Measurements from ENCODE around the gene GART.

GART gene

GRCh38 chr21:33568448-33568847 is 26.5 kb upstream of the GART start:
- Histone ChIP-seq H3K9me3 (ENCODE audit: low read length) (no peaks in the 10 kb centered on the region), H3K4me1 (ENCODE audit: insufficient read depth, low read length, severe bottlenecking) (no peaks in the 10 kb centered on the region), H3K79me2 (ENCODE audit: insufficient read depth, low read length) (no peaks in the 10 kb centered on the region; the same call in 1 of the 2 replicates), H3K27ac (ENCODE audit: low read depth, low read length, poor library complexity, severe bottlenecking) (no peak overlapping the region), H3K4me2 (ENCODE audit: low read length) (no peak overlapping the region), H3K4me3 (ENCODE audit: low read depth, low read length, poor library complexity, severe bottlenecking) (no peak overlapping the region), H3K36me3 (ENCODE audit: insufficient read depth, low read length) (peaks cover 87% of the 10 kb centered on the region), H4K20me1 (ENCODE audit: insufficient read depth, low read length) (no peaks in the 10 kb centered on the region), H3K9me2 (ENCODE audit: low read depth, low read length) (no peaks in the 10 kb centered on the region), H3K9ac (ENCODE audit: low read length) (no peak overlapping the region), H3F3A (ENCODE audit: insufficient read depth, low read length) (peaks cover 4% of the 10 kb centered on the region), H3K27me3 (ENCODE audit: insufficient read depth, low read length) (no peaks in the 10 kb centered on the region), H2AFZ (ENCODE audit: low read length) (no peak overlapping the region)
- TF ChIP-seq EZH2 (IDR thresholded peaks at IDR 0.05; ENCODE audit: borderline replicate concordance, low read length): no peak
- TF ChIP-seq CTCF (IDR thresholded peaks at IDR 0.05; ENCODE audit: low read length): no peak

- Histone ChIP-seq H4K20me1 (ENCODE audit: insufficient read depth, low read length) (no peaks in the 10 kb centered on the region), H2AFZ (ENCODE audit: low read length) (no peak overlapping the region), H3F3A (ENCODE audit: insufficient read depth, low read length) (peaks cover 4% of the 10 kb centered on the region), H3K4me2 (ENCODE audit: low read length) (no peak overlapping the region), H3K9me2 (ENCODE audit: low read depth, low read length) (no peaks in the 10 kb centered on the region), H3K9me3 (ENCODE audit: low read length) (no peaks in the 10 kb centered on the region), H3K4me3 (ENCODE audit: low read depth, low read length, poor library complexity, severe bottlenecking) (no peak overlapping the region), H3K9ac (ENCODE audit: low read length) (no peak overlapping the region), H3K36me3 (ENCODE audit: insufficient read depth, low read length) (peaks cover 87% of the 10 kb centered on the region), H3K27me3 (ENCODE audit: insufficient read depth, low read length) (no peaks in the 10 kb centered on the region), H3K79me2 (ENCODE audit: insufficient read depth, low read length) (no peaks in the 10 kb centered on the region; the same call in 1 of the 2 replicates), H3K27ac (ENCODE audit: low read depth, low read length, poor library complexity, severe bottlenecking) (no peak overlapping the region), H3K4me1 (ENCODE audit: insufficient read depth, low read length, severe bottlenecking) (no peaks in the 10 kb centered on the region)
- TF ChIP-seq CTCF (IDR thresholded peaks at IDR 0.05; ENCODE audit: low read length) (no peak), EZH2 (IDR thresholded peaks at IDR 0.05; ENCODE audit: borderline replicate concordance, low read length) (no peak)
These were observed 26.0 kb upstream of the GART start for GRCh38 chr21:33567914-33568313.

GRCh38 chr21:33566514-33566913 is 24.6 kb upstream of the GART start:
- no peaks in the 10 kb centered on the region for H3K27me3 ChIP-seq (ENCODE audit: insufficient read depth, low read length)
- TF ChIP-seq CTCF (IDR thresholded peaks at IDR 0.05; ENCODE audit: low read length) (no peak), EZH2 (IDR thresholded peaks at IDR 0.05; ENCODE audit: borderline replicate concordance, low read length) (no peak)
- no peaks in the 10 kb centered on the region for H3K9me3 ChIP-seq (ENCODE audit: low read length)
- peaks cover 87% of the 10 kb centered on the region for H3K36me3 ChIP-seq (ENCODE audit: insufficient read depth, low read length)
- H3F3A ChIP-seq (ENCODE audit: insufficient read depth, low read length): peaks cover 4% of the 10 kb centered on the region
- H3K9ac ChIP-seq (ENCODE audit: low read length): no peak overlapping the region
- no peaks in the 10 kb centered on the region for H4K20me1 ChIP-seq (ENCODE audit: insufficient read depth, low read length)
- H3K9me2 ChIP-seq (ENCODE audit: low read depth, low read length): no peaks in the 10 kb centered on the region
- no peak overlapping the region for H3K4me2 ChIP-seq (ENCODE audit: low read length)
- H3K4me1 ChIP-seq (ENCODE audit: insufficient read depth, low read length, severe bottlenecking): no peaks in the 10 kb centered on the region
- no peak overlapping the region for H2AFZ ChIP-seq (ENCODE audit: low read length)
- no peak overlapping the region for H3K27ac ChIP-seq (ENCODE audit: low read depth, low read length, poor library complexity, severe bottlenecking)
- H3K79me2 ChIP-seq (ENCODE audit: insufficient read depth, low read length): peaks cover 9% of the 10 kb centered on the region; the same call in 1 of the 2 replicates
- no peak overlapping the region for H3K4me3 ChIP-seq (ENCODE audit: low read depth, low read length, poor library complexity, severe bottlenecking)
